ENCODE measurements around the gene SERINC5.

Gene SERINC5

DNA sequence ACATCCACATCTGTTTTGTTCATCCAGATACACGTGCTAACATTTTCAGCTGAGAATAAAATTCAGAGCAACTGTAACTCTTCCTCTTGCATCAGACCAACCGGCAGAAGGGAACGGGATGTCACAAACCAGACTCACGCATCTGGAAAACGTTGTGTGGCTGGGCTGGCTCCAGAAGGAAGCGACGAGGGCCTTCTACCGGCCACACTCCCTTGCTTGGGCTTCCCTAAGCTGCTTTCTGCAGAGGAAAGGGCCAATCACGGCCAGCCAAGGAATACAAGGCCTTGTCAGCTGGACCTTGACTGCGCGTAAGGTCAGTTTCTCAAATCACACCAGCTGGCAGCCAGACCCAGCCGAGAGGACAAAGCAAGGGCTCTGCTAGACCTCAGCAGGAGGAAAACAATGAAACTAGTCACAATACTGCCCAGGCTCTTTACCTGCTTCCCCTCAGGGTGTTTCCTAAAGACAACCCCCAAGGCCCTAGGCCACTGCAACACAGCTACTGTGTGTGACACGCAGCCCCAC, 114.6 kb downstream of the SERINC5 start:
- Histone ChIP-seq H3K14ac (ENCODE audit: low read length) (no peak overlapping the region), H3K27me3 (ENCODE audit: control insufficient read depth in 3 of 3, insufficient read depth in 3 of 3, low read depth in 1 of 3, low read length in 3 of 3) (no peaks in the 10 kb centered on the region), H3K4me2 (ENCODE audit: insufficient read depth, low read length, poor library complexity, severe bottlenecking) (no peak overlapping the region), H4K91ac (ENCODE audit: low read depth, low read length, poor library complexity) (no peak overlapping the region), H3K18ac (ENCODE audit: low read length) (no peak overlapping the region), H2BK120ac (ENCODE audit: low read depth, low read length) (no peak overlapping the region), H3K4ac (ENCODE audit: low read length) (no peak overlapping the region), H2BK5ac (ENCODE audit: low read length) (no peak overlapping the region), H3K36me3 (replicated peaks in 1 of 2; ENCODE audit: control insufficient read depth in 2 of 2, insufficient read depth in 2 of 2, low read length in 2 of 2) (peaks cover 0 to 5% of the 10 kb centered on the region in 2 donors), H2BK12ac (ENCODE audit: low read length) (no peak overlapping the region), H3K4me3 (ENCODE audit: low read length in 2 of 2) (no peak overlapping the region), H2BK15ac (ENCODE audit: low read length) (no peak overlapping the region), H2AFZ (ENCODE audit: low read length) (peak overlapping the region; percentile 47), H3K23ac (ENCODE audit: low read depth, low read length, poor library complexity) (no peak overlapping the region), H3K27ac (replicated peaks; ENCODE audit: low read length) (peak overlapping the region; percentile 15), H3K4me1 (ENCODE audit: control insufficient read depth in 2 of 2, insufficient read depth in 1 of 2, low read depth in 1 of 2, low read length in 2 of 2) (peaks cover 8 to 16% of the 10 kb centered on the region in 2 donors), H3K79me1 (ENCODE audit: low read depth, low read length) (no peaks in the 10 kb centered on the region), H3K9ac (ENCODE audit: low read depth, low read length, poor library complexity) (no peak overlapping the region), H4K8ac (ENCODE audit: low read depth, low read length) (no peak overlapping the region), H2AK5ac (ENCODE audit: low read depth, low read length) (no peak overlapping the region), H3K9me3 (replicated peaks in 1 of 2; ENCODE audit: control insufficient read depth in 2 of 2, insufficient read depth in 1 of 2, low read depth in 1 of 2, low read length in 2 of 2) (no peaks in the 10 kb centered on the region)
- no CpG with 5 or more reads among the region's 13 CpGs for WGBS, 2 donors (ENCODE audit: extremely low coverage in 2 of 2, insufficient read length in 2 of 2, insufficient replicate concordance in 1 of 2)
- DNase-seq (ENCODE audit: low spot score), result peak; percentile 63

DNA sequence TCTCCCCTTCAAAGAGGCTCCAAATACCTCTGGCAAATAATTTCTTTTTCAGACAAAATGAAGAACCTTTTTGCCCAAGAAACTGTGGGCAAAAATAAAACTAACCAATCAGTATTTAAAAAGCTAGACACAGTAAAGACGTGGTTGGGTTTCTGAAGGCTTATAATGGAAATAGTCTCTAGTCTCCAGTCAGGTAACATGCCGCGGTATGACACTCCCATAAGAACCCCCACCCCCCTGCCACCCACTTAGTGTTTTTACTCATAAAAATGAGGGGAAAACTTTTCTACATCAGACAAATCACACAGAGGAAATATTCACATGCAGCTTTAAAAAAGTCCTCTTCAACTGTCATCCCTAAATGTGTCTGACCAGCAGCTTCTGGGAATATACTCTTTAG, 115.4 kb downstream of the SERINC5 start:
- H2AK5ac ChIP-seq (ENCODE audit: low read depth, low read length), result no peak overlapping the region
- no peaks in the 10 kb centered on the region for H3K79me1 ChIP-seq (ENCODE audit: low read depth, low read length)
- H2BK15ac ChIP-seq (ENCODE audit: low read length), result no peak overlapping the region
- no peak overlapping the region for H4K8ac ChIP-seq (ENCODE audit: low read depth, low read length)
- no peak overlapping the region for H4K91ac ChIP-seq (ENCODE audit: low read depth, low read length, poor library complexity)
- no peaks in the 10 kb centered on the region for H3K27me3 ChIP-seq (ENCODE audit: control insufficient read depth in 3 of 3, insufficient read depth in 3 of 3, low read depth in 1 of 3, low read length in 3 of 3)
- H3K27ac ChIP-seq (replicated peaks; ENCODE audit: low read length), result no peak overlapping the region
- H3K14ac ChIP-seq (ENCODE audit: low read length), result no peak overlapping the region
- no peak overlapping the region for H3K4ac ChIP-seq (ENCODE audit: low read length)
- H2AFZ ChIP-seq (ENCODE audit: low read length), result no peak overlapping the region
- no peak overlapping the region for H3K18ac ChIP-seq (ENCODE audit: low read length)
- H3K4me2 ChIP-seq (ENCODE audit: insufficient read depth, low read length, poor library complexity, severe bottlenecking), result no peak overlapping the region
- no peak overlapping the region for H2BK5ac ChIP-seq (ENCODE audit: low read length)
- no peak overlapping the region for H3K4me3 ChIP-seq (ENCODE audit: low read length in 2 of 2)
- H3K9me3 ChIP-seq (replicated peaks in 1 of 2; ENCODE audit: control insufficient read depth in 2 of 2, insufficient read depth in 1 of 2, low read depth in 1 of 2, low read length in 2 of 2), result no peaks in the 10 kb centered on the region
- H2BK120ac ChIP-seq (ENCODE audit: low read depth, low read length), result no peak overlapping the region
- H3K4me1 ChIP-seq (ENCODE audit: control insufficient read depth in 2 of 2, insufficient read depth in 1 of 2, low read depth in 1 of 2, low read length in 2 of 2), result peaks cover 8 to 16% of the 10 kb centered on the region in 2 donors
- no peak overlapping the region for H3K23ac ChIP-seq (ENCODE audit: low read depth, low read length, poor library complexity)
- no peak for DNase-seq (ENCODE audit: low spot score)
- WGBS, 2 donors (ENCODE audit: extremely low coverage in 2 of 2, insufficient read length in 2 of 2, insufficient replicate concordance in 1 of 2), result no CpG with 5 or more reads among the region's 3 CpGs
- H3K36me3 ChIP-seq (replicated peaks in 1 of 2; ENCODE audit: control insufficient read depth in 2 of 2, insufficient read depth in 2 of 2, low read length in 2 of 2), result peaks cover 0 to 2% of the 10 kb centered on the region in 2 donors
- no peak overlapping the region for H3K9ac ChIP-seq (ENCODE audit: low read depth, low read length, poor library complexity)
- H2BK12ac ChIP-seq (ENCODE audit: low read length), result no peak overlapping the region

DNA sequence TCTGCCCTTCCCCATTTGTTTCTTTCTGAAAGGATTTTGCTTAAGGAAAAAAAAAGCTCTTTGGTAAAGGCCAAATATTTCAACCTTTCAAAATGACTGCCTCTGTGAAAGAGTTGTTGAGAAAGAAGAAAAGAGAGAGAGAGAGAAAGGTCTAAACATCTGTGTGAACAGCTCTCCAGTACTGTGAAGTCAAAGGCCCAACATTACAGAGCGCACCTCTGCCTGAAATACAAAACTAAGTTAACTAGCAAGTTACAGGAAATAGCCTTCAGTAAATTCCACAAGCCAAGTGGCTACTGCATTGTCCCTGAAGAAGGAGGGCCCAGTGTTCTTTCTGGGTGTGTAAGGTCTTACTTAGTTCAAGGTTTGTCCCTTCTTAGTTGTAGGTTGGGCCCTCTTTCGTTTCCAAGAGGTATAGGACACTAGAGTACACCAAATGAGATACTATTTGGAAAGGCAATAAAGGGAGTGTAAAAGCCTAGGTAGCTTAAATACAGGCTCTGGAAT, 116.3 kb downstream of the SERINC5 start:
- no peak overlapping the region for H2BK15ac ChIP-seq (ENCODE audit: low read length)
- H3K18ac ChIP-seq (ENCODE audit: low read length), result no peak overlapping the region
- no peak overlapping the region for H4K8ac ChIP-seq (ENCODE audit: low read depth, low read length)
- H3K4me3 ChIP-seq (ENCODE audit: low read length in 2 of 2), result no peak overlapping the region
- no peak overlapping the region for H3K14ac ChIP-seq (ENCODE audit: low read length)
- H2BK12ac ChIP-seq (ENCODE audit: low read length), result no peak overlapping the region
- no peak overlapping the region for H3K23ac ChIP-seq (ENCODE audit: low read depth, low read length, poor library complexity)
- H2AK5ac ChIP-seq (ENCODE audit: low read depth, low read length), result no peak overlapping the region
- H4K91ac ChIP-seq (ENCODE audit: low read depth, low read length, poor library complexity), result no peak overlapping the region
- DNase-seq (ENCODE audit: low spot score), result no peak
- H2AFZ ChIP-seq (ENCODE audit: low read length), result no peak overlapping the region
- H3K36me3 ChIP-seq (replicated peaks in 1 of 2; ENCODE audit: control insufficient read depth in 2 of 2, insufficient read depth in 2 of 2, low read length in 2 of 2), result peaks cover 0 to 1% of the 10 kb centered on the region in 2 donors
- H3K9ac ChIP-seq (ENCODE audit: low read depth, low read length, poor library complexity), result no peak overlapping the region
- no peaks in the 10 kb centered on the region for H3K79me1 ChIP-seq (ENCODE audit: low read depth, low read length)
- no peak overlapping the region for H3K27ac ChIP-seq (replicated peaks; ENCODE audit: low read length)
- H3K27me3 ChIP-seq (ENCODE audit: control insufficient read depth in 3 of 3, insufficient read depth in 3 of 3, low read depth in 1 of 3, low read length in 3 of 3), result no peaks in the 10 kb centered on the region
- H2BK5ac ChIP-seq (ENCODE audit: low read length), result no peak overlapping the region
- no peak overlapping the region for H3K4ac ChIP-seq (ENCODE audit: low read length)
- no peak overlapping the region for H3K4me2 ChIP-seq (ENCODE audit: insufficient read depth, low read length, poor library complexity, severe bottlenecking)
- H3K4me1 ChIP-seq (ENCODE audit: control insufficient read depth in 2 of 2, insufficient read depth in 1 of 2, low read depth in 1 of 2, low read length in 2 of 2), result peaks cover 9 to 16% of the 10 kb centered on the region in 2 donors
- no CpG with 5 or more reads among the region's 2 CpGs for WGBS, 2 donors (ENCODE audit: extremely low coverage in 2 of 2, insufficient read length in 2 of 2, insufficient replicate concordance in 1 of 2)
- no peaks in the 10 kb centered on the region for H3K9me3 ChIP-seq (replicated peaks in 1 of 2; ENCODE audit: control insufficient read depth in 2 of 2, insufficient read depth in 1 of 2, low read depth in 1 of 2, low read length in 2 of 2)
- no peak overlapping the region for H2BK120ac ChIP-seq (ENCODE audit: low read depth, low read length)

DNA sequence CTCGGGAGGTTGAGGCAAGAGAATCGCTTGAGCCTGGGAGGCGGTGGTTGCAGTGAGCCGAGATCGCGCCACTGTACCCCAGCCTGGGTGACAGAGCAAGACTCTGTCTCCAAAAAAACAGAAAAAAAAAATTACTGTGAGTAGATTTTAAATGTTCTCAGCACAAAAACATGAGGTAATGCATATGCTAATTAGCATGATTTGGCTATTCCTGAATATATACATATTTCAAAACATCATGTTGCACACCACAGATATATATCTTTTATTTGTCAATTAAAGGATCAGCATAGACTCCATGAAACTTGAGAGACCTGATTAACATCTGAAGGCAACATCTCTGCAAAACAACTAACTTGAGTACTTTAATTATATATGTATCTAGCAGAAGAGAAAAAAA, 117.4 kb downstream of the SERINC5 start:
- no peaks in the 10 kb centered on the region for H3K79me1 ChIP-seq (ENCODE audit: low read depth, low read length)
- no peak overlapping the region for H3K23ac ChIP-seq (ENCODE audit: low read depth, low read length, poor library complexity)
- no peaks in the 10 kb centered on the region for H3K36me3 ChIP-seq (replicated peaks in 1 of 2; ENCODE audit: control insufficient read depth in 2 of 2, insufficient read depth in 2 of 2, low read length in 2 of 2)
- H2AFZ ChIP-seq (ENCODE audit: low read length), result no peak overlapping the region
- H3K14ac ChIP-seq (ENCODE audit: low read length), result no peak overlapping the region
- H3K18ac ChIP-seq (ENCODE audit: low read length), result no peak overlapping the region
- H2BK5ac ChIP-seq (ENCODE audit: low read length), result no peak overlapping the region
- no peak for DNase-seq (ENCODE audit: low spot score)
- no peak overlapping the region for H2BK12ac ChIP-seq (ENCODE audit: low read length)
- no peak overlapping the region for H2AK5ac ChIP-seq (ENCODE audit: low read depth, low read length)
- no peak overlapping the region for H3K4me2 ChIP-seq (ENCODE audit: insufficient read depth, low read length, poor library complexity, severe bottlenecking)
- H3K27ac ChIP-seq (replicated peaks; ENCODE audit: low read length), result no peak overlapping the region
- no peak overlapping the region for H2BK15ac ChIP-seq (ENCODE audit: low read length)
- no peaks in the 10 kb centered on the region for H3K9me3 ChIP-seq (replicated peaks in 1 of 2; ENCODE audit: control insufficient read depth in 2 of 2, insufficient read depth in 1 of 2, low read depth in 1 of 2, low read length in 2 of 2)
- H3K4me3 ChIP-seq (ENCODE audit: low read length in 2 of 2), result no peak overlapping the region
- no peak overlapping the region for H4K8ac ChIP-seq (ENCODE audit: low read depth, low read length)
- no peak overlapping the region for H4K91ac ChIP-seq (ENCODE audit: low read depth, low read length, poor library complexity)
- H3K4ac ChIP-seq (ENCODE audit: low read length), result no peak overlapping the region
- no peak overlapping the region for H2BK120ac ChIP-seq (ENCODE audit: low read depth, low read length)
- no peaks in the 10 kb centered on the region for H3K27me3 ChIP-seq (ENCODE audit: control insufficient read depth in 3 of 3, insufficient read depth in 3 of 3, low read depth in 1 of 3, low read length in 3 of 3)
- peaks cover 9 to 16% of the 10 kb centered on the region in 2 donors for H3K4me1 ChIP-seq (ENCODE audit: control insufficient read depth in 2 of 2, insufficient read depth in 1 of 2, low read depth in 1 of 2, low read length in 2 of 2)
- H3K9ac ChIP-seq (ENCODE audit: low read depth, low read length, poor library complexity), result no peak overlapping the region
- no CpG with 5 or more reads among the region's 6 CpGs for WGBS, 2 donors (ENCODE audit: extremely low coverage in 2 of 2, insufficient read length in 2 of 2, insufficient replicate concordance in 1 of 2)

All from neuronal stem cell (in vitro differentiated cells).